Skeletal muscle satellite cell (primary cell): ENCODE data around the gene ADAMTS5.

Experiments
- H3K27me3 ChIP-seq: 2 replicates; pipeline ENCODE4 v1.7.0; 2013; ENCODE audit warnings: low read length; ENCODE audit not compliant: control insufficient read depth, insufficient read depth
- H3K36me3 ChIP-seq: 2 replicates; pipeline ENCODE4 v1.7.0; 2013; ENCODE audit warnings: mild to moderate bottlenecking, control low read depth, low read length; ENCODE audit not compliant: insufficient read depth
- H3K4me1 ChIP-seq: 2 replicates; pipeline ENCODE4 v1.7.0; 2013; ENCODE audit warnings: low read length; ENCODE audit not compliant: control insufficient read depth, insufficient read depth
- H3K4me2 ChIP-seq: 2 replicates; pipeline ENCODE4 v1.7.0; 2013; ENCODE audit warnings: mild to moderate bottlenecking, low read length
- H3K4me3 ChIP-seq: 2 replicates; pipeline ENCODE4 v1.7.0; 2013; ENCODE audit warnings: low read length
- H3K9ac ChIP-seq: 2 replicates; pipeline ENCODE4 v1.7.0; 2013; ENCODE audit warnings: mild to moderate bottlenecking, low read depth, low read length, moderate library complexity
- H3K9me3 ChIP-seq: replicated peaks from 2 replicates; pipeline ENCODE4 v1.7.0; 2013; ENCODE audit warnings: mild to moderate bottlenecking, control low read depth, low read length

The ADAMTS5 gene

GRCh38 chr21:26946744-26947446, 20.0 kb downstream of the ADAMTS5 start:
- no peaks in the 10 kb centered on the region for H3K27me3 ChIP-seq
- H3K36me3 ChIP-seq: peaks cover 2% of the 10 kb centered on the region
- no peak overlapping the region for H3K4me3 ChIP-seq
- H3K4me2 ChIP-seq: peak overlapping the region; percentile 60
- peak overlapping the region; percentile 24 for H3K9ac ChIP-seq
- H3K4me1 ChIP-seq: peaks cover 25% of the 10 kb centered on the region
- H3K9me3 ChIP-seq: no peaks in the 10 kb centered on the region

- Histone ChIP-seq H3K9me3 (no peaks in the 10 kb centered on the region), H3K4me3 (peak overlapping the region; percentile 25), H3K9ac (peak overlapping the region; percentile 24), H3K36me3 (peaks cover 2% of the 10 kb centered on the region), H3K4me1 (peaks cover 28% of the 10 kb centered on the region), H3K4me2 (peak overlapping the region; percentile 60), H3K27me3 (no peaks in the 10 kb centered on the region)
Observed at GRCh38 chr21:26945916-26946675, 20.8 kb downstream of the ADAMTS5 start.

GRCh38 chr21:26943921-26944320, 23.0 kb downstream of the ADAMTS5 start:
- no peaks in the 10 kb centered on the region for H3K9me3 ChIP-seq
- H3K36me3 ChIP-seq: no peaks in the 10 kb centered on the region
- H3K4me2 ChIP-seq: no peak overlapping the region
- H3K4me3 ChIP-seq: no peak overlapping the region
- H3K9ac ChIP-seq: no peak overlapping the region
- no peaks in the 10 kb centered on the region for H3K27me3 ChIP-seq
- peaks cover 46% of the 10 kb centered on the region for H3K4me1 ChIP-seq

GRCh38 chr21:26941421-26941820, 25.5 kb downstream of the ADAMTS5 start:
- H3K36me3 ChIP-seq: no peaks in the 10 kb centered on the region
- H3K9me3 ChIP-seq: no peaks in the 10 kb centered on the region
- peaks cover 34% of the 10 kb centered on the region for H3K4me1 ChIP-seq
- H3K4me3 ChIP-seq: no peak overlapping the region
- H3K9ac ChIP-seq: peak overlapping the region; percentile 20
- H3K4me2 ChIP-seq: peak overlapping the region; percentile 13
- no peaks in the 10 kb centered on the region for H3K27me3 ChIP-seq

GRCh38 chr21:26939601-26940111, 27.2 kb downstream of the ADAMTS5 start:
- Histone ChIP-seq H3K4me3 (no peak overlapping the region), H3K27me3 (no peaks in the 10 kb centered on the region), H3K4me2 (no peak overlapping the region), H3K9ac (no peak overlapping the region), H3K36me3 (no peaks in the 10 kb centered on the region), H3K4me1 (peaks cover 25% of the 10 kb centered on the region), H3K9me3 (no peaks in the 10 kb centered on the region)

GRCh38 chr21:26936641-26937040, 30.2 kb downstream of the ADAMTS5 start:
- H3K4me3 ChIP-seq: no peak overlapping the region
- H3K9me3 ChIP-seq: no peaks in the 10 kb centered on the region
- no peak overlapping the region for H3K9ac ChIP-seq
- H3K4me2 ChIP-seq: no peak overlapping the region
- H3K4me1 ChIP-seq: peaks cover 19% of the 10 kb centered on the region
- H3K27me3 ChIP-seq: no peaks in the 10 kb centered on the region
- peaks cover 3% of the 10 kb centered on the region for H3K36me3 ChIP-seq

- H3K27me3 ChIP-seq: no peaks in the 10 kb centered on the region
- H3K4me3 ChIP-seq: no peak overlapping the region
- no peak overlapping the region for H3K4me2 ChIP-seq
- H3K4me1 ChIP-seq: peaks cover 17% of the 10 kb centered on the region
- H3K36me3 ChIP-seq: peaks cover 3% of the 10 kb centered on the region
- H3K9ac ChIP-seq: no peak overlapping the region
- no peaks in the 10 kb centered on the region for H3K9me3 ChIP-seq
Observed at GRCh38 chr21:26935977-26936376, 30.9 kb downstream of the ADAMTS5 start.

GRCh38 chr21:26934383-26934782, 32.5 kb downstream of the ADAMTS5 start:
- Histone ChIP-seq H3K27me3 (no peaks in the 10 kb centered on the region), H3K4me1 (peaks cover 1% of the 10 kb centered on the region), H3K9me3 (no peaks in the 10 kb centered on the region), H3K4me3 (no peak overlapping the region), H3K9ac (no peak overlapping the region), H3K4me2 (no peak overlapping the region), H3K36me3 (peaks cover 6% of the 10 kb centered on the region)

- Histone ChIP-seq H3K4me3 (no peak overlapping the region), H3K9me3 (no peaks in the 10 kb centered on the region), H3K27me3 (no peaks in the 10 kb centered on the region), H3K4me1 (no peaks in the 10 kb centered on the region), H3K9ac (no peak overlapping the region), H3K4me2 (no peak overlapping the region), H3K36me3 (peaks cover 6% of the 10 kb centered on the region)
Observed at GRCh38 chr21:26933448-26933847, 33.4 kb downstream of the ADAMTS5 start.

- Histone ChIP-seq H3K9ac (no peak overlapping the region), H3K9me3 (no peaks in the 10 kb centered on the region), H3K4me1 (no peaks in the 10 kb centered on the region), H3K27me3 (no peaks in the 10 kb centered on the region), H3K4me2 (no peak overlapping the region), H3K4me3 (no peak overlapping the region), H3K36me3 (peaks cover 13% of the 10 kb centered on the region)
Observed at GRCh38 chr21:26925636-26926035, 41.3 kb downstream of the ADAMTS5 start.

- peaks cover under 1% of the 10 kb centered on the region for H3K4me1 ChIP-seq
- H3K4me2 ChIP-seq: no peak overlapping the region
- H3K9ac ChIP-seq: no peak overlapping the region
- peaks cover 11% of the 10 kb centered on the region for H3K36me3 ChIP-seq
- no peaks in the 10 kb centered on the region for H3K9me3 ChIP-seq
- no peak overlapping the region for H3K4me3 ChIP-seq
- no peaks in the 10 kb centered on the region for H3K27me3 ChIP-seq
Observed at GRCh38 chr21:26925122-26925521, 41.8 kb downstream of the ADAMTS5 start.
